Measurements from ENCODE around the gene CTTNBP2.

GRCh38 chr7:117808910-117809705 is 64.1 kb downstream of the CTTNBP2 start:
- TF ChIP-seq, protein P1, sequence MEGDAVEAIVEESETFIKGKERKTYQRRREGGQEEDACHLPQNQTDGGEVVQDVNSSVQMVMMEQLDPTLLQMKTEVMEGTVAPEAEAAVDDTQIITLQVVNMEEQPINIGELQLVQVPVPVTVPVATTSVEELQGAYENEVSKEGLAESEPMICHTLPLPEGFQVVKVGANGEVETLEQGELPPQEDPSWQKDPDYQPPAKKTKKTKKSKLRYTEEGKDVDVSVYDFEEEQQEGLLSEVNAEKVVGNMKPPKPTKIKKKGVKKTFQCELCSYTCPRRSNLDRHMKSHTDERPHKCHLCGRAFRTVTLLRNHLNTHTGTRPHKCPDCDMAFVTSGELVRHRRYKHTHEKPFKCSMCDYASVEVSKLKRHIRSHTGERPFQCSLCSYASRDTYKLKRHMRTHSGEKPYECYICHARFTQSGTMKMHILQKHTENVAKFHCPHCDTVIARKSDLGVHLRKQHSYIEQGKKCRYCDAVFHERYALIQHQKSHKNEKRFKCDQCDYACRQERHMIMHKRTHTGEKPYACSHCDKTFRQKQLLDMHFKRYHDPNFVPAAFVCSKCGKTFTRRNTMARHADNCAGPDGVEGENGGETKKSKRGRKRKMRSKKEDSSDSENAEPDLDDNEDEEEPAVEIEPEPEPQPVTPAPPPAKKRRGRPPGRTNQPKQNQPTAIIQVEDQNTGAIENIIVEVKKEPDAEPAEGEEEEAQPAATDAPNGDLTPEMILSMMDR (IDR thresholded peaks at IDR 0.05; ENCODE audit: low read length) = no peak
- no peak for TF ChIP-seq EZH2phosphoT487 (IDR thresholded peaks at IDR 0.05; ENCODE audit: low read length)
